Stimulated activated CD8-positive, alpha-beta memory T cell treated with anti-CD3 and anti-CD28 coated beads, Interleukin-15, amount 100 ng/mL, for 48 hours (primary cell): ENCODE measurements around the gene CDK19.
"Not testable (repeated sequence)": the region's sequence is repeated elsewhere in the genome, so short reads cannot be mapped to it uniquely, and the experiment has no call there.

Experiments used
- DNase-seq, 2 donors: peaks; one replicate each; pipeline ENCODE4 v3.0.0-alpha.2; 2020; ENCODE audit warnings: low read depth in 2 of 2

CDK19 gene

GRCh38 chr6:110813338-110814101, 1.7 kb downstream of the CDK19 start:
- no peak for DNase-seq

GRCh38 chr6:110812719-110813118, 2.5 kb downstream of the CDK19 start:
- DNase-seq = no peak

GRCh38 chr6:110810896-110811586, 4.2 kb downstream of the CDK19 start:
- DNase-seq = no peak

GRCh38 chr6:110809792-110810191, 5.5 kb downstream of the CDK19 start:
- DNase-seq = no peak

- not testable (repeated sequence) for DNase-seq
Observed at GRCh38 chr6:110802175-110802574, 13.1 kb downstream of the CDK19 start.

- no peak for DNase-seq
Observed at GRCh38 chr6:110800839-110801196, 14.5 kb downstream of the CDK19 start.

GRCh38 chr6:110800196-110800838, 15.0 kb downstream of the CDK19 start:
- no peak for DNase-seq

- no peak for DNase-seq
Observed at GRCh38 chr6:110799655-110800054, 15.6 kb downstream of the CDK19 start.

GRCh38 chr6:110799189-110799588, 16.1 kb downstream of the CDK19 start:
- no peak for DNase-seq

- DNase-seq = no peak
Observed at GRCh38 chr6:110795271-110795670, 20.0 kb downstream of the CDK19 start.

- no peak for DNase-seq
Observed at GRCh38 chr6:110786696-110787095, 28.6 kb downstream of the CDK19 start.

- no peak for DNase-seq
Observed at GRCh38 chr6:110786271-110786670, 29.0 kb downstream of the CDK19 start.

- DNase-seq = no peak
Observed at GRCh38 chr6:110784610-110784979, 30.7 kb downstream of the CDK19 start.

- no peak for DNase-seq
Observed at GRCh38 chr6:110781522-110782214, 33.6 kb downstream of the CDK19 start.

GRCh38 chr6:110778333-110778732, 36.9 kb downstream of the CDK19 start:
- DNase-seq = no peak

GRCh38 chr6:110777636-110778035, 37.6 kb downstream of the CDK19 start:
- no peak for DNase-seq

GRCh38 chr6:110776413-110776812, 38.9 kb downstream of the CDK19 start:
- no peak for DNase-seq

GRCh38 chr6:110769923-110770322, 45.3 kb downstream of the CDK19 start:
- DNase-seq = no peak

- DNase-seq = no peak
Observed at GRCh38 chr6:110768057-110768456, 47.2 kb downstream of the CDK19 start.

GRCh38 chr6:110761371-110761770, 53.9 kb downstream of the CDK19 start:
- DNase-seq = no peak

- DNase-seq = no peak
Observed at GRCh38 chr6:110760589-110760988, 54.7 kb downstream of the CDK19 start.

- not testable (repeated sequence) for DNase-seq
Observed at GRCh38 chr6:110760098-110760497, 55.2 kb downstream of the CDK19 start.
